ENCODE data around the gene MSI2.

Gene MSI2

GRCh38 chr17:57350266-57350665, 93.9 kb downstream of the MSI2 start:
- no peak for DNase-seq

- no peak for DNase-seq
These were observed 96.4 kb downstream of the MSI2 start for GRCh38 chr17:57352665-57353175.

- DNase-seq = no peak
These were observed 98.3 kb downstream of the MSI2 start for GRCh38 chr17:57354673-57355072.

GRCh38 chr17:57355090-57355859, 99.0 kb downstream of the MSI2 start:
- peak; percentile 24 for DNase-seq

- DNase-seq = no peak
These were observed 99.9 kb downstream of the MSI2 start for GRCh38 chr17:57356153-57356718.

GRCh38 chr17:57356719-57357391, 100.5 kb downstream of the MSI2 start:
- peak; percentile 75 for DNase-seq

- peak; percentile 48 for DNase-seq
These were observed 101.1 kb downstream of the MSI2 start for GRCh38 chr17:57357392-57357784.

GRCh38 chr17:57357830-57358430, 101.6 kb downstream of the MSI2 start:
- peak; percentile 34 for DNase-seq

- no peak for DNase-seq
These were observed 103.9 kb downstream of the MSI2 start for GRCh38 chr17:57360266-57360665.

- no peak for DNase-seq
These were observed 106.7 kb downstream of the MSI2 start for GRCh38 chr17:57362797-57363556.

- DNase-seq = no peak
These were observed 107.3 kb downstream of the MSI2 start for GRCh38 chr17:57363580-57363979.

- DNase-seq = no peak
These were observed 107.8 kb downstream of the MSI2 start for GRCh38 chr17:57363998-57364643.

GRCh38 chr17:57365420-57365819, 109.1 kb downstream of the MSI2 start:
- DNase-seq = no peak

GRCh38 chr17:57366177-57366557, 109.8 kb downstream of the MSI2 start:
- DNase-seq = no peak

- no peak for DNase-seq
These were observed 110.4 kb downstream of the MSI2 start for GRCh38 chr17:57366558-57367351.

- DNase-seq = no peak
These were observed 112.5 kb downstream of the MSI2 start for GRCh38 chr17:57368637-57369336.

GRCh38 chr17:57369509-57369945, 113.2 kb downstream of the MSI2 start:
- DNase-seq = no peak

- peak; percentile 14 for DNase-seq
These were observed 113.8 kb downstream of the MSI2 start for GRCh38 chr17:57370037-57370581.

GRCh38 chr17:57370619-57371018, 114.3 kb downstream of the MSI2 start:
- no peak for DNase-seq

GRCh38 chr17:57372156-57372555, 115.8 kb downstream of the MSI2 start:
- peak; percentile 28 for DNase-seq

All from DMS79 treated with DMSO at 0.1 percent for 48 hours (cell line).